Hippocampal formation (tissue), 2 donors: ENCODE data around the gene SPZ1.
A peak's percentile ranks its signal among the peaks of the same experiment; 100 is the strongest.
"Not testable (repeated sequence)": the region's sequence is repeated elsewhere in the genome, so short reads cannot be mapped to it uniquely, and the experiment has no call there.

Source experiments
- DNase-seq, 2 donors: peaks; one replicate each; lab custom pipeline; 2025; lab: John Stamatoyannopoulos, UW

SPZ1 gene

GRCh38 chr5:80319702-80320101 is at the start of gene SPZ1:
Gene SPZ1, plus strand, starts transcription at chr5:80320002. Its CDS starts 214 bp downstream, at chr5:80320216.
- DNase-seq = no peak

- DNase-seq = not testable (repeated sequence)
Measured at GRCh38 chr5:80270543-80270942, 49.3 kb upstream of the SPZ1 start.

GRCh38 chr5:80275347-80275746 is 44.5 kb upstream of the SPZ1 start:
- DNase-seq = peak; percentile 18 to 68

- no peak for DNase-seq
Measured at GRCh38 chr5:80276186-80276585, 43.6 kb upstream of the SPZ1 start.

- DNase-seq = no peak
Measured at GRCh38 chr5:80277191-80277590, 42.6 kb upstream of the SPZ1 start.

- no peak for DNase-seq
Measured at GRCh38 chr5:80282054-80282453, 37.7 kb upstream of the SPZ1 start.

- no peak for DNase-seq
Measured at GRCh38 chr5:80283360-80283759, 36.4 kb upstream of the SPZ1 start.

GRCh38 chr5:80284720-80285119 is 35.1 kb upstream of the SPZ1 start:
- no peak for DNase-seq

- no peak for DNase-seq
Measured at GRCh38 chr5:80288177-80288576, 31.6 kb upstream of the SPZ1 start.

GRCh38 chr5:80289320-80289719 is 30.5 kb upstream of the SPZ1 start:
- no peak for DNase-seq

GRCh38 chr5:80291761-80292160 is 28.0 kb upstream of the SPZ1 start:
- no peak for DNase-seq

- DNase-seq = no peak
Measured at GRCh38 chr5:80296121-80296520, 23.7 kb upstream of the SPZ1 start.

GRCh38 chr5:80299601-80300000 is 20.2 kb upstream of the SPZ1 start:
- DNase-seq = no peak

- no peak for DNase-seq
Measured at GRCh38 chr5:80300125-80300524, 19.7 kb upstream of the SPZ1 start.

GRCh38 chr5:80300796-80301195 is 19.0 kb upstream of the SPZ1 start:
- DNase-seq = not testable (repeated sequence)

- DNase-seq = not testable (repeated sequence)
Measured at GRCh38 chr5:80301342-80301741, 18.5 kb upstream of the SPZ1 start.

GRCh38 chr5:80302636-80303035 is 17.2 kb upstream of the SPZ1 start:
- no peak for DNase-seq

- DNase-seq = no peak
Measured at GRCh38 chr5:80308526-80308925, 11.3 kb upstream of the SPZ1 start.

- no peak for DNase-seq
Measured at GRCh38 chr5:80309871-80310665, 9.7 kb upstream of the SPZ1 start.

- no peak for DNase-seq
Measured at GRCh38 chr5:80315244-80315643, 4.6 kb upstream of the SPZ1 start.

GRCh38 chr5:80318212-80318611 is 1.6 kb upstream of the SPZ1 start:
- DNase-seq = peak in 1 of 2 donors; percentile 16

- no peak for DNase-seq
Measured at GRCh38 chr5:80324912-80325311, 5.1 kb downstream of the SPZ1 start.

GRCh38 chr5:80326468-80326867 is 6.7 kb downstream of the SPZ1 start:
- DNase-seq = no peak

- no peak for DNase-seq
Measured at GRCh38 chr5:80337379-80337778, 17.6 kb downstream of the SPZ1 start.
